PC-9 (cell line): ENCODE results near the gene RAB3B. TPM values are rescaled to one million over a fixed set of nuclear protein-coding genes. Genes with fewer than 3 reads are reported as not detected.
"Not testable (repeated sequence)": the region's sequence is repeated elsewhere in the genome, so short reads cannot be mapped to it uniquely, and the experiment has no call there.

Experiments used
- BruUV-seq: library from RNA; stranded (reverse); fragments of 400-500 nt; replicated peaks from 2 replicates; lab custom pipeline; 2021; lab: Mats Ljungman, UMichigan
- CTCF ChIA-PET: fragments of 300-600 bp; sonication (Branson Sonifier 250); formaldehyde crosslinking; loops from one replicate; lab custom pipeline; 2022; ENCODE audit warnings: antibody characterized with exemption; lab: Charles Lee
- POLR2A ChIA-PET: fragments of 300-600 bp; sonication (Branson Sonifier 250); formaldehyde crosslinking; loops from one replicate; lab custom pipeline; 2022; ENCODE audit warnings: antibody characterized with exemption; ENCODE audit not compliant: unreplicated experiment; lab: Charles Lee
- DNase-seq, 2 experiments: peaks; one replicate each; pipeline versions ENCODE4 v3.0.0 to v3.0.0-alpha.2; 2015 to 2022; ENCODE audit warnings: mixed read lengths in 1 of 2
- H2AFZ ChIP-seq: fragments of 200-600 bp; sonication (generic); 2 replicates; pipeline ENCODE4 v1.8.1; 2017; ENCODE audit warnings: antibody characterized with exemption
- H3F3A ChIP-seq: fragments of 200-600 bp; sonication (generic); 2 replicates; pipeline ENCODE4 v1.8.1; 2017; ENCODE audit warnings: antibody characterized with exemption, mild to moderate bottlenecking, low read depth; ENCODE audit not compliant: insufficient read depth
- H3K27ac ChIP-seq: fragments of 200-600 bp; sonication (generic); 2 replicates; pipeline ENCODE4 v1.6.1; 2016; ENCODE audit warnings: mixed run types
- H3K27me3 ChIP-seq: fragments of 200-600 bp; sonication (generic); 2 replicates; pipeline ENCODE4 v1.6.1; 2016; ENCODE audit warnings: low read depth, mixed run types; ENCODE audit not compliant: insufficient read depth
- H3K36me3 ChIP-seq: fragments of 200-600 bp; sonication (generic); 2 replicates; pipeline ENCODE4 v1.6.1; 2016; ENCODE audit warnings: low read depth, mixed run types
- H3K4me1 ChIP-seq: fragments of 200-600 bp; sonication (generic); replicated peaks from 2 replicates; pipeline ENCODE4 v1.6.1; 2016; ENCODE audit warnings: mixed run types; ENCODE audit not compliant: insufficient read depth
- H3K4me2 ChIP-seq: fragments of 200-600 bp; sonication (generic); 2 replicates; pipeline ENCODE4 v1.6.1; 2017; ENCODE audit warnings: mixed run types
- H3K4me3 ChIP-seq: fragments of 200-600 bp; sonication (generic); 2 replicates; pipeline ENCODE4 v1.6.1; 2016; ENCODE audit warnings: mixed run types
- H3K79me2 ChIP-seq: fragments of 200-600 bp; sonication (generic); 2 replicates; pipeline ENCODE4 v1.6.1; 2017; ENCODE audit warnings: low read depth, mixed run types
- H3K9me2 ChIP-seq: fragments of 200-600 bp; sonication (generic); 2 replicates; pipeline ENCODE4 v1.8.1; 2017; ENCODE audit warnings: mild to moderate bottlenecking; ENCODE audit not compliant: insufficient read depth
- H3K9me3 ChIP-seq: fragments of 200-600 bp; sonication (generic); 2 replicates; pipeline ENCODE4 v1.8.1; 2016; ENCODE audit warnings: low read depth; ENCODE audit not compliant: insufficient read depth
- H4K20me1 ChIP-seq: fragments of 200-600 bp; sonication (generic); 2 replicates; pipeline ENCODE4 v1.8.1; 2017; ENCODE audit not compliant: insufficient read depth
- EZH2 ChIP-seq: fragments of 200-600 bp; sonication (generic); IDR thresholded peaks from 2 replicates; pipeline ENCODE4 v1.8.0; 2017; ENCODE audit warnings: antibody characterized with exemption, low read depth
- intact Hi-C: fragments of 100-400 bp; cut with micrococcal nuclease; formaldehyde crosslinking; loops from one replicate; pipeline ENCODE4 v1.10.0; 2022; ENCODE audit not compliant: unreplicated experiment
- total RNA-seq: library from RNA; stranded (reverse); gene quantifications from 2 replicates; pipeline ENCODE4 v1.2.3, GENCODE V29; 2021
- TF ChIP-seq, protein P1 (sequence below): fragments of 200-600 bp; sonication (generic); conservative IDR thresholded peaks from 2 replicates; pipeline ENCODE4 v1.6.1; 2017; ENCODE audit warnings: mixed run types, antibody characterized with exemption, mild to moderate bottlenecking, moderate library complexity

Gene RAB3B
- total RNA-seq, 1 experiment from 2014 or later: 2.6 TPM

DNA sequence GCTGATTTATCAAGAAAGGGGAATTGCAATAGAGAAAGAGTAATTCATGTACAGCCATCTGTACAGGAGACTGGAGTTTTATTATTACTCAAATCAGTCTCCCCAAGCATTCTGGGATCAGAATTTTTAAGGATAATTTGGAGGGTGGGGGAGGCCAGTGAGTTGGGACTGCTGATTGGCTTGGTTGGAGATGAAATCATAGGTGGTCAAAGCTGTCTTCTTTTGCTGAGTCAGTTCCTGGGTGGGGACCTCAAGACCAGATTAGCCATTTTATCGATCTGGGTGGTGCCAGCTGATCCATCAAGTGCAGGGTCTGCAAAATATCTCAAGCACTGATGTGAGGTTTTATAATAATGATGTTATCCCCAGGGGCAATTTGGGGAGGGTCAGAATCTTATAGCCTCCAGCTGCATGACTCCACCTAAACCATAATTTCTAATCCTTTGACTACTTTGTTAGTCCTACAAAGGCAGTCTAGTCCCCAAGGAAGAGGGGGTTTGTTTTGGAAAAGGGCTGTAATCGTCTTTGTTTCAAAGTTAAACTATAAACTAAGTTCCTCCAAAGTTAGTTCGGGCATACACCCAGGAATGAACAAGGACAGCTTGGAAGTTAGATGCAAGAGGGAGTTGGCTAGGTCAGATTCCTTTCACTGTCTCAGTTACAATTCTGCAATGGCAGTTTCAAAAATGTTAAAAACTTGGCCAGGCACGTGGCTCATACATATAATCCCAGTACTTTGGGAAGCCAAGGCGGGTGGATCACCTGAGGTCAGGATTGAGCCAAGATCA lies 16.9 kb upstream of the RAB3B start:
- Histone ChIP-seq H2AFZ (no peak overlapping the region), H3K4me3 (no peak overlapping the region), H3K36me3 (no peaks in the 10 kb centered on the region), H4K20me1 (no peaks in the 10 kb centered on the region), H3K9me2 (no peaks in the 10 kb centered on the region), H3K27ac (no peak overlapping the region), H3K79me2 (no peaks in the 10 kb centered on the region), H3K4me2 (no peak overlapping the region), H3F3A (no peaks in the 10 kb centered on the region), H3K9me3 (no peaks in the 10 kb centered on the region), H3K4me1 (peaks cover 7% of the 10 kb centered on the region; the same call in 1 of the 2 replicates), H3K27me3 (no peaks in the 10 kb centered on the region)
- CTCF ChIA-PET: interaction anchor here (0.6 kb wide), 1 partner anchor 341 kb away, joined by 3 read pairs; no protein-coding TSS in a partner anchor
- no TSS peak for BruUV-seq
- intact Hi-C loops: loop anchor here (10.0 kb wide), 2 partner anchors 173 to 1233 kb away; no protein-coding TSS in a partner anchor
- POLR2A ChIA-PET: no interaction called here
- DNase-seq: no peak
- TF ChIP-seq, protein P1, sequence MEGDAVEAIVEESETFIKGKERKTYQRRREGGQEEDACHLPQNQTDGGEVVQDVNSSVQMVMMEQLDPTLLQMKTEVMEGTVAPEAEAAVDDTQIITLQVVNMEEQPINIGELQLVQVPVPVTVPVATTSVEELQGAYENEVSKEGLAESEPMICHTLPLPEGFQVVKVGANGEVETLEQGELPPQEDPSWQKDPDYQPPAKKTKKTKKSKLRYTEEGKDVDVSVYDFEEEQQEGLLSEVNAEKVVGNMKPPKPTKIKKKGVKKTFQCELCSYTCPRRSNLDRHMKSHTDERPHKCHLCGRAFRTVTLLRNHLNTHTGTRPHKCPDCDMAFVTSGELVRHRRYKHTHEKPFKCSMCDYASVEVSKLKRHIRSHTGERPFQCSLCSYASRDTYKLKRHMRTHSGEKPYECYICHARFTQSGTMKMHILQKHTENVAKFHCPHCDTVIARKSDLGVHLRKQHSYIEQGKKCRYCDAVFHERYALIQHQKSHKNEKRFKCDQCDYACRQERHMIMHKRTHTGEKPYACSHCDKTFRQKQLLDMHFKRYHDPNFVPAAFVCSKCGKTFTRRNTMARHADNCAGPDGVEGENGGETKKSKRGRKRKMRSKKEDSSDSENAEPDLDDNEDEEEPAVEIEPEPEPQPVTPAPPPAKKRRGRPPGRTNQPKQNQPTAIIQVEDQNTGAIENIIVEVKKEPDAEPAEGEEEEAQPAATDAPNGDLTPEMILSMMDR: no peak
- TF ChIP-seq EZH2: no peak

DNA sequence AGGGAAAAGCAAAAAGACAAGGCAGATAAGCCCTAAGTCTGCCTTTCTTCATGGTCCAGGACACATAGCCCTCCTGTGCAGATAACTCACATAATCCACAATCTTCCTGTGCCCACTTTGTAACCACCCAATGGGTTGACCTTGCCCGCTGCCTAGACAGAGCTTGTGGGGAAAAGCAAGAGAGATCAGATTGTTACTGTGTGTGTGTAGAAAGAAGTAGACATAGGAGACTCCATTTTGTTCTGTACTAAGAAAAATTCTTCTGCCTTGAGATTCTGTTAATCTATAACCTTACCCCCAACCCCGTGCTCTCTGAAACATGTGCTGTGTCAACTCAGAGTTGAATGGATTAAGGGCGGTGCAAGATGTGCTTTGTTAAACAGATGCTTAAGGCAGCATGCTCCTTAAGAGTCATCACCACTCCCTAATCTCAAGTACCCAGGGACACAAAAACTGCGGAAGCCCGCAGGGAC lies 15.6 kb upstream of the RAB3B start:
- H3K79me2 ChIP-seq, H3K4me3 ChIP-seq, H3F3A ChIP-seq, H3K9me2 ChIP-seq, H3K9me3 ChIP-seq, H4K20me1 ChIP-seq, H3K4me1 ChIP-seq, H3K27ac ChIP-seq, DNase-seq, H3K27me3 ChIP-seq, BruUV-seq, H3K36me3 ChIP-seq, H3K4me2 ChIP-seq, H2AFZ ChIP-seq: not testable (repeated sequence)
- CTCF ChIA-PET: interaction anchor here (0.6 kb wide), 1 partner anchor 915 kb away, joined by 5 read pairs; the partner anchor contains the start of gene ECHDC2
- intact Hi-C loops: loop anchor here (10.0 kb wide), 2 partner anchors 171 to 1231 kb away; no protein-coding TSS in a partner anchor
- POLR2A ChIA-PET: interaction anchor here (0.6 kb wide), 1 partner anchor 493 kb away, joined by 4 read pairs; no protein-coding TSS in a partner anchor

DNA sequence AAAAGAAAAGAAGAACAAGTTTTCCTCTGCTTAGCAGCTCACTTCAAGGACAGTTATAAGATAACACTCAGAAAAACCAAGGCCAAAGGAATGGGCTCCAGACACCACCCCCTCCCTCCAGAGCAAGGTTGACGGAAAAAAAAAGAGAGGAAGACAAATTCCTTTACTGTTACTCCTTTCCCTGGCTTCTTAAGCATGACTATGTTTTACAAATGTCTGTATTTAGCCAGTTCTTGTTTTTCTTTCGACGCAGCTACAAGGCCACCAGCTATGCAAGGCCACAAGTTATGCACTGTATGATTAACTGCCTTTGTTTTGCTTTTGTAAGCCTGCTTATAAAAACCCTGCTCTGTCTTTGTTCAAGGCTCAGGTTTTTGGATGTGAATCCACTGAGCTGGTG lies 15.0 kb upstream of the RAB3B start:
- H3K4me2 ChIP-seq, H3K27ac ChIP-seq, H3K27me3 ChIP-seq, H3K4me1 ChIP-seq, H3F3A ChIP-seq, H4K20me1 ChIP-seq, H3K9me3 ChIP-seq, H2AFZ ChIP-seq, BruUV-seq, H3K79me2 ChIP-seq, H3K9me2 ChIP-seq, H3K36me3 ChIP-seq, H3K4me3 ChIP-seq, DNase-seq: not testable (repeated sequence)
- POLR2A ChIA-PET: interaction anchor here (0.6 kb wide), 1 partner anchor 492 kb away, joined by 4 read pairs; no protein-coding TSS in a partner anchor
- CTCF ChIA-PET: interaction anchor here (0.6 kb wide), 1 partner anchor 916 kb away, joined by 5 read pairs; the partner anchor contains the start of gene ECHDC2
- intact Hi-C loops: loop anchor here (10.0 kb wide), 2 partner anchors 171 to 1231 kb away; no protein-coding TSS in a partner anchor

DNA sequence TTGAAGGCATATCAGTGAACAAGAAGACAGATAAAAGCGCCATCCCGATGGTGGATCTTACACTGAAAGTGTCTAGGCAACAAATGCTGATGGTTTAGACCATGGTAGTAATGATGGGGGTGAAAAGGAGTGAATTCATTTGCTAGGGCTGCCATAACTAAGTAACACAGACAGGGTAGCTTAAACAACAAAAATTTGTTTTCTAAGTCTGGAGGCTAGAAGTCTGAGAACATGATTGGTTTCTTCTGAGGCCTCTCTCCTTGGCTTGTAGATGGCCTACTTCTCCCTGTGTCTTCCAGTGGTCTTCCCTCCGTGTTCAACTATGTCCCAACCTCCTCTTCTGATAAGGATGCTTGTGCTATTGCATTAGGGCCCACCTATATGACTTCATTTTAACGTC lies 13.4 kb upstream of the RAB3B start:
- no peaks in the 10 kb centered on the region for H3K9me2 ChIP-seq
- BruUV-seq: no TSS peak
- CTCF ChIA-PET: no interaction called here

More for the DNA sequence above, 13.4 kb upstream of the RAB3B start:
- Histone ChIP-seq H3K27ac (no peak overlapping the region), H3K4me3 (no peak overlapping the region), H3F3A (no peaks in the 10 kb centered on the region), H3K4me1 (no peaks in the 10 kb centered on the region), H3K9me3 (no peaks in the 10 kb centered on the region), H3K27me3 (no peaks in the 10 kb centered on the region), H4K20me1 (no peaks in the 10 kb centered on the region), H3K79me2 (no peaks in the 10 kb centered on the region), H3K4me2 (no peak overlapping the region), H3K36me3 (no peaks in the 10 kb centered on the region), H2AFZ (no peak overlapping the region)
- intact Hi-C loops: loop anchor here (5.0 to 10.0 kb wide), 3 partner anchors 169 to 1229 kb away; no protein-coding TSS in a partner anchor
- POLR2A ChIA-PET: no interaction called here
- no peak for DNase-seq
- TF ChIP-seq, protein P1: no peak
- no peak for TF ChIP-seq EZH2
